ENCODE measurements around the gene SNED1.
A peak's percentile ranks its signal among the peaks of the same experiment; 100 is the strongest.
"Not testable (repeated sequence)": the region's sequence is repeated elsewhere in the genome, so short reads cannot be mapped to it uniquely, and the experiment has no call there.

SNED1 gene

GRCh38 chr2:240972636-240973521 is 25.5 kb upstream of the SNED1 start:
- DNase-seq: no peak

- no peak for DNase-seq
These were observed 23.4 kb upstream of the SNED1 start for GRCh38 chr2:240974771-240975572.

GRCh38 chr2:240975903-240976302 is 22.5 kb upstream of the SNED1 start:
- not testable (repeated sequence) for DNase-seq

GRCh38 chr2:240981280-240981679 is 17.1 kb upstream of the SNED1 start:
- DNase-seq: no peak

GRCh38 chr2:240981871-240982800 is 16.3 kb upstream of the SNED1 start:
- DNase-seq: no peak

- no peak for DNase-seq
These were observed 15.6 kb upstream of the SNED1 start for GRCh38 chr2:240982821-240983281.

- DNase-seq: peak in 1 of 2 donors; percentile 30
These were observed 14.9 kb upstream of the SNED1 start for GRCh38 chr2:240983361-240983995.

GRCh38 chr2:240983996-240984498 is 14.4 kb upstream of the SNED1 start:
- no peak for DNase-seq

- no peak for DNase-seq
These were observed 12.3 kb upstream of the SNED1 start for GRCh38 chr2:240985881-240986786.

GRCh38 chr2:240986787-240987411 is 11.5 kb upstream of the SNED1 start:
- DNase-seq: no peak

- no peak for DNase-seq
These were observed 10.8 kb upstream of the SNED1 start for GRCh38 chr2:240987588-240987987.

- DNase-seq: no peak
These were observed 10.3 kb upstream of the SNED1 start for GRCh38 chr2:240988146-240988545.

GRCh38 chr2:240988571-240989271 is 9.7 kb upstream of the SNED1 start:
- DNase-seq: no peak

- DNase-seq: no peak
These were observed 8.8 kb upstream of the SNED1 start for GRCh38 chr2:240989451-240990265.

GRCh38 chr2:240990266-240990529 is 8.2 kb upstream of the SNED1 start:
- DNase-seq: no peak

- no peak for DNase-seq
These were observed 7.6 kb upstream of the SNED1 start for GRCh38 chr2:240990726-240991377.

GRCh38 chr2:240991378-240992263 is 6.8 kb upstream of the SNED1 start:
- no peak for DNase-seq
